Loucy (cell line): ENCODE results near the gene FAM229A.

Experiments
- H2AFZ ChIP-seq: fragments of 200-600 bp; sonication (generic); 2 replicates; pipeline ENCODE4 v1.6.0; 2016; ENCODE audit warnings: antibody characterized with exemption, mild to moderate bottlenecking, low read length, moderate library complexity
- H3F3A ChIP-seq: fragments of 200-600 bp; 2 replicates; pipeline ENCODE4 v1.6.0; 2016; ENCODE audit warnings: antibody characterized with exemption, low read depth, mild to moderate bottlenecking
- H3K27me3 ChIP-seq: fragments of 200-600 bp; sonication (generic); 2 replicates; pipeline ENCODE4 v1.6.1; 2014; ENCODE audit warnings: low read length, mild to moderate bottlenecking; ENCODE audit not compliant: insufficient read depth, poor library complexity, severe bottlenecking
- H3K36me3 ChIP-seq: fragments of 200-600 bp; sonication (generic); 2 replicates; pipeline ENCODE4 v1.6.1; 2016; ENCODE audit warnings: low read length; ENCODE audit not compliant: insufficient read depth
- H3K4me1 ChIP-seq: fragments of 200-600 bp; sonication (generic); 2 replicates; pipeline ENCODE4 v1.5.1; 2014; ENCODE audit warnings: low read length, mild to moderate bottlenecking; ENCODE audit not compliant: insufficient read depth, poor library complexity, severe bottlenecking
- H3K4me2 ChIP-seq: fragments of 200-600 bp; sonication (generic); 2 replicates; pipeline ENCODE4 v1.6.0; 2014; ENCODE audit warnings: antibody characterized with exemption, low read length, low read depth, mild to moderate bottlenecking; ENCODE audit not compliant: poor library complexity, severe bottlenecking
- H3K4me3 ChIP-seq: fragments of 200-600 bp; sonication (generic); 2 replicates; pipeline ENCODE4 v1.5.1; 2014; ENCODE audit warnings: low read length, mild to moderate bottlenecking, mixed read lengths; ENCODE audit not compliant: poor library complexity, severe bottlenecking
- H3K79me2 ChIP-seq: fragments of 200-600 bp; sonication (generic); 2 replicates; pipeline ENCODE4 v1.6.1; 2014; ENCODE audit warnings: low read length; ENCODE audit not compliant: insufficient read depth
- H3K9ac ChIP-seq: fragments of 200-600 bp; sonication (generic); 2 replicates; pipeline ENCODE4 v1.6.0; 2014; ENCODE audit warnings: mild to moderate bottlenecking, low read depth, low read length, moderate library complexity; ENCODE audit not compliant: poor library complexity, severe bottlenecking
- H3K9me2 ChIP-seq: fragments of 200-600 bp; sonication (generic); replicated peaks from 2 replicates; pipeline ENCODE4 v1.6.1; 2016; ENCODE audit warnings: low read depth, low read length, mixed read lengths
- H3K9me3 ChIP-seq: fragments of 200-600 bp; sonication (generic); 2 replicates; pipeline ENCODE4 v1.6.1; 2014; ENCODE audit warnings: mild to moderate bottlenecking, antibody characterized with exemption, low read length, low read depth; ENCODE audit not compliant: insufficient read depth
- H4K20me1 ChIP-seq: fragments of 200-600 bp; sonication (generic); 2 replicates; pipeline ENCODE4 v1.6.0; 2014; ENCODE audit warnings: antibody characterized with exemption, low read length, mild to moderate bottlenecking; ENCODE audit not compliant: insufficient read depth, poor library complexity, severe bottlenecking
- CTCF ChIP-seq: fragments of 200-600 bp; sonication (generic); conservative IDR thresholded peaks from 2 replicates; pipeline ENCODE4 v1.5.1; 2014; ENCODE audit warnings: mild to moderate bottlenecking, antibody characterized with exemption, low read length
- EZH2phosphoT487 ChIP-seq: fragments of 200-600 bp; IDR thresholded peaks from 2 replicates; pipeline ENCODE4 v1.6.1; 2018; ENCODE audit warnings: antibody characterized with exemption, mild to moderate bottlenecking, moderate library complexity, borderline replicate concordance

FAM229A gene

GRCh38 chr1:32362474-32363313 lies at the start of gene FAM229A, which contains the start of gene TSSK3:
Gene FAM229A (minus strand): TSS chr1:32362485. CDS start chr1:32362091, 394 bp downstream.
Gene TSSK3 (plus strand): TSS chr1:32362539. CDS start chr1:32362702, 163 bp downstream.
- Histone ChIP-seq H3K4me3 (no peak within 1 kb of the TSS), H2AFZ (no peak within 1 kb of the TSS), H3K9ac (no peak within 1 kb of the TSS), H3K9me3 (no peaks in the 10 kb centered on the region), H3F3A (no peaks in the 10 kb centered on the region), H3K9me2 (no peaks in the 10 kb centered on the region), H3K36me3 (peaks cover 12% of the 10 kb centered on the region; the same call in 1 of the 2 replicates), H3K4me2 (no peak within 1 kb of the TSS), H3K4me1 (peaks cover 8% of the 10 kb centered on the region), H4K20me1 (no peaks in the 10 kb centered on the region), H3K79me2 (no peaks in the 10 kb centered on the region), H3K27me3 (no peaks in the 10 kb centered on the region)
- TF ChIP-seq EZH2phosphoT487 (no peak), CTCF (no peak)

GRCh38 chr1:32411261-32411660 lies 49.0 kb upstream of the FAM229A start:
- Histone ChIP-seq H3K36me3 (no peaks in the 10 kb centered on the region), H3K9ac (no peak overlapping the region), H3K27me3 (no peaks in the 10 kb centered on the region), H3K9me2 (no peaks in the 10 kb centered on the region), H3K9me3 (no peaks in the 10 kb centered on the region), H3K4me2 (no peak overlapping the region), H2AFZ (no peak overlapping the region), H3K79me2 (no peaks in the 10 kb centered on the region), H3K4me1 (no peaks in the 10 kb centered on the region), H4K20me1 (no peaks in the 10 kb centered on the region), H3K4me3 (no peak overlapping the region), H3F3A (no peaks in the 10 kb centered on the region)
- no peak for TF ChIP-seq CTCF
- no peak for TF ChIP-seq EZH2phosphoT487

GRCh38 chr1:32406629-32407111 lies 44.4 kb upstream of the FAM229A start:
- Histone ChIP-seq H3K4me2 (no peak overlapping the region), H2AFZ (no peak overlapping the region), H3F3A (no peaks in the 10 kb centered on the region), H3K27me3 (no peaks in the 10 kb centered on the region), H3K9me2 (no peaks in the 10 kb centered on the region), H3K9me3 (no peaks in the 10 kb centered on the region), H3K79me2 (no peaks in the 10 kb centered on the region), H3K9ac (no peak overlapping the region), H3K4me3 (no peak overlapping the region), H3K4me1 (no peaks in the 10 kb centered on the region), H3K36me3 (no peaks in the 10 kb centered on the region), H4K20me1 (no peaks in the 10 kb centered on the region)
- TF ChIP-seq CTCF (no peak), EZH2phosphoT487 (no peak)
